Hepatocyte (in vitro differentiated cells): ENCODE results near the gene SATB2. TPM values are rescaled to one million over a fixed set of nuclear protein-coding genes. Genes with fewer than 3 reads are reported as not detected.

Experiments used
- DNase-seq: peaks from one replicate; pipeline ENCODE4 v3.0.0-alpha.2; 2016; ENCODE audit warnings: low spot score
- H2AFZ ChIP-seq: fragments of 200-600 bp; sonication (generic); 2 replicates; pipeline ENCODE4 v1.6.0; 2016; ENCODE audit warnings: antibody characterized with exemption, mild to moderate bottlenecking
- H3K27ac ChIP-seq: fragments of 200-600 bp; sonication (generic); 2 replicates; pipeline ENCODE4 v1.5.1; 2016; ENCODE audit warnings: mild to moderate bottlenecking
- H3K27me3 ChIP-seq: fragments of 200-600 bp; sonication (generic); 2 replicates; pipeline ENCODE4 v1.6.1; 2016
- H3K36me3 ChIP-seq: fragments of 200-600 bp; sonication (generic); replicated peaks from 2 replicates; pipeline ENCODE4 v1.5.1; 2016; ENCODE audit warnings: low read depth; ENCODE audit not compliant: insufficient read depth
- H3K4me1 ChIP-seq: fragments of 200-600 bp; sonication (generic); 2 replicates; pipeline ENCODE4 v1.5.1; 2016; ENCODE audit warnings: mild to moderate bottlenecking, moderate library complexity; ENCODE audit not compliant: insufficient read depth
- H3K4me2 ChIP-seq: fragments of 200-600 bp; sonication (generic); 2 replicates; pipeline ENCODE4 v1.6.0; 2016
- H3K4me3 ChIP-seq: fragments of 200-600 bp; sonication (generic); 2 replicates; pipeline ENCODE4 v1.5.1; 2016; ENCODE audit warnings: mild to moderate bottlenecking
- H3K79me2 ChIP-seq: fragments of 200-600 bp; sonication (generic); 2 replicates; pipeline ENCODE4 v1.6.0; 2017; ENCODE audit warnings: mild to moderate bottlenecking
- H3K9me2 ChIP-seq: fragments of 200-600 bp; sonication (generic); replicated peaks from 2 replicates; pipeline ENCODE4 v1.6.0; 2017; ENCODE audit warnings: mild to moderate bottlenecking; ENCODE audit not compliant: insufficient read depth
- H3K9me3 ChIP-seq: fragments of 200-600 bp; sonication (generic); 2 replicates; pipeline ENCODE4 v1.5.1; 2016; ENCODE audit warnings: low read depth, mild to moderate bottlenecking
- H4K20me1 ChIP-seq: fragments of 200-600 bp; sonication (generic); 2 replicates; pipeline ENCODE4 v1.6.0; 2016; ENCODE audit warnings: mild to moderate bottlenecking; ENCODE audit not compliant: insufficient read depth, poor library complexity, severe bottlenecking
- EZH2 ChIP-seq: fragments of 200-600 bp; sonication (generic); IDR thresholded peaks from 2 replicates; pipeline ENCODE4 v1.6.1; 2016; ENCODE audit warnings: antibody characterized with exemption, mild to moderate bottlenecking, borderline replicate concordance
- EZH2phosphoT487 ChIP-seq: fragments of 200-600 bp; sonication (generic); IDR thresholded peaks from one replicate; pipeline ENCODE4 v1.6.1; 2018; ENCODE audit warnings: antibody characterized with exemption, mild to moderate bottlenecking, low read depth, moderate library complexity; ENCODE audit not compliant: unreplicated experiment, severe bottlenecking
- WGBS: methylation state at CpG from one replicate; pipeline ENCODE4 v1.1.6; 2016; ENCODE audit warnings: low lambda C conversion rate; ENCODE audit errors: missing lambda C conversion rate; 5-methylcytosine and 5-hydroxymethylcytosine counted together
- polyA plus RNA-seq: library from polyadenylated mRNA; unstranded; fragments of >200 nt; fragmentation: Nextera tagmentation; extraction: Ambion mirVana; gene quantifications from 2 replicates; pipeline ENCODE4 v1.2.1, GENCODE V29; 2016
- total RNA-seq: library from RNA; depleted of rRNA; stranded (reverse); fragments of >200 nt; gene quantifications from 2 replicates; pipeline ENCODE4 v1.2.3, GENCODE V29; 2014
- TF ChIP-seq, protein P1 (sequence below): fragments of 200-600 bp; sonication (generic); IDR thresholded peaks from 2 replicates; pipeline ENCODE4 v1.5.1; 2016; ENCODE audit warnings: antibody characterized with exemption, mild to moderate bottlenecking; ENCODE audit not compliant: poor library complexity

SATB2 gene
- total and polyA plus RNA-seq, 2 experiments from 2014 or later = 1.9 to 8.7 TPM

DNA sequence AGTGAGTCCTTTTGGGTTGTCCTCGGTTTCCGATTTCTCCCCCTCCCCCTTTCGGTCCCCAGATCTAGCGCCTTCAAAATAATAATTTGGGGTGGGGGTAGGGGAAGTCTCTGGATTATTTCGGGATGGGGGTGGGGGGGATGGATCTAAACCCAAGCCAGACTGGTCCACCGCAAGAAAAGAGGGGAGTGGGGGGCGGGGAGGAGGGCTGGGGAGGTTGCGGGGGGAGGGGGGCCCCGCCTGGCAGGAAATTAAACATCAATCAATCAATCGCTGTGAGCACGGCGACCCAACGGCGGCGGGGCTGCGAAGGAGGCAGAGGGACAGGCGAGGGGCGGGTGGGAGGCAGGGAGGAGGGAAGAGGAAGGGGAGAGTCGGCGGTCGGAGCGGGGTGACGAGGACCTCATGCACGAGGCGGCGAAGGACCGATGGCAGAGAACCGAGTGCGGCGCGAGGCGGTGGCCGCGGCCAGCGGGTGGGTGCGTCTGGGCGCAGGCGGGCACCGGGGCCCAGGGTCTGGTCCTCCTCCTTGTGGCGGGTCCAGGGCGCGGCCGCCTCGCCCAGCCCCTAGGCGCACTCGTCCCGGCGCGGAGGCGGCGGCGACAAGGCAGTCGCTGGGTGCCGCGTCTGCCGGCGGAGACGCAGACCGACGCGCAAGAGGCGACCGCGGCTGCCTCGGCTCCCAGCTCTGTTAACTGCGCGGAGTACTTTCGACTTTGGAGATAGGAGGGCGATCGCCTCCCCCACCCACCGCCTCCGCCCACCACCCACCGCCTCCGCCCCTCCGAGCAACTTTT, 468 bp upstream of the SATB2 start:
- Histone ChIP-seq H3K4me2 (peak overlapping the region; percentile 92), H4K20me1 (no peaks in the 10 kb centered on the region), H3K4me1 (peaks cover 10% of the 10 kb centered on the region), H3K9me2 (no peaks in the 10 kb centered on the region), H3K27ac (peak overlapping the region; percentile 75), H3K27me3 (peaks cover 62% of the 10 kb centered on the region), H3K9me3 (no peaks in the 10 kb centered on the region), H3K36me3 (no peaks in the 10 kb centered on the region), H3K79me2 (peaks cover 4% of the 10 kb centered on the region), H3K4me3 (peak overlapping the region; percentile 58), H2AFZ (peak overlapping the region; percentile 89)
- DNase-seq = peak; percentile 69
- TF ChIP-seq, protein P1, sequence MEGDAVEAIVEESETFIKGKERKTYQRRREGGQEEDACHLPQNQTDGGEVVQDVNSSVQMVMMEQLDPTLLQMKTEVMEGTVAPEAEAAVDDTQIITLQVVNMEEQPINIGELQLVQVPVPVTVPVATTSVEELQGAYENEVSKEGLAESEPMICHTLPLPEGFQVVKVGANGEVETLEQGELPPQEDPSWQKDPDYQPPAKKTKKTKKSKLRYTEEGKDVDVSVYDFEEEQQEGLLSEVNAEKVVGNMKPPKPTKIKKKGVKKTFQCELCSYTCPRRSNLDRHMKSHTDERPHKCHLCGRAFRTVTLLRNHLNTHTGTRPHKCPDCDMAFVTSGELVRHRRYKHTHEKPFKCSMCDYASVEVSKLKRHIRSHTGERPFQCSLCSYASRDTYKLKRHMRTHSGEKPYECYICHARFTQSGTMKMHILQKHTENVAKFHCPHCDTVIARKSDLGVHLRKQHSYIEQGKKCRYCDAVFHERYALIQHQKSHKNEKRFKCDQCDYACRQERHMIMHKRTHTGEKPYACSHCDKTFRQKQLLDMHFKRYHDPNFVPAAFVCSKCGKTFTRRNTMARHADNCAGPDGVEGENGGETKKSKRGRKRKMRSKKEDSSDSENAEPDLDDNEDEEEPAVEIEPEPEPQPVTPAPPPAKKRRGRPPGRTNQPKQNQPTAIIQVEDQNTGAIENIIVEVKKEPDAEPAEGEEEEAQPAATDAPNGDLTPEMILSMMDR = no peak
- TF ChIP-seq EZH2phosphoT487 = no peak
- no peak for TF ChIP-seq EZH2
- WGBS = 0% methylated on average over 28 of the region's 75 CpGs

DNA sequence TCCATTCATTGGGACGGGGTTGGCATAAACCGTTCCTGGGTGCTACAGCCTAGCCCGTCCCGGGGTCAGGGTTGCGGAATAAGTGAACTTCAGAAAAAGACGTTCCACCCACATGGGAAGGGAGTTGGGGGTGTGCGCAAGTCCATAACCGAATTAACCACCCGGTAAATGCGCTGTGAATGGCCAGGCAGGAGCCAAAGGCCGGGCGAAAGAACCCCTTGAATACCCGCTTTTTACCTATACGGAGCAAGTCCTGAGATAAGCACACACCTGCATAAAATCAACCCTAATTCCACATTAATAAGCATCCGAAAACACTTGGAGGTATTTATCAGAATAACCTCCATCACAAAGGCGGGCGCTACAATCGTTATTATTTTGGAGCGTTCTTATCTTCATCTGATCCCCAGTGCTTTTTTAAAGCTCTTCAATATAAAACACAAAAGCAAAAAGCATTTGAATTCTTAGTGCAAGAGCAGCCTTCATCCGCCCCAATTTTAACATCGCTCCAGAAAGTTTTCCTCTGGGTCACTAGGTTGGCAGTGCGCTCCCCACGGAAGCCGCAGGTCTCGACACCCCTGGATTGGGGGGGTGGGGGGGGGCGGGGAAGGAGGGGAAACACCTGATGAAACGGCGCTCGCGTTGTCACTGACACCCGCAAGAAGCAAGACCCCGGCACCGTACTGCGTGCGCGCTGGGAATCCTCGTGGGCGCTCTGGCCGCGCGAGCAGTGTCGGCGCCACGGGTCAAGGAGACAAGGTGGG, 1.2 kb downstream of the SATB2 start:
- no peaks in the 10 kb centered on the region for H3K9me3 ChIP-seq
- peak overlapping the region; percentile 92 for H3K4me2 ChIP-seq
- H3K4me1 ChIP-seq = peaks cover 4% of the 10 kb centered on the region
- no peak overlapping the region for H2AFZ ChIP-seq
- DNase-seq = no peak
- peaks cover 45% of the 10 kb centered on the region for H3K27me3 ChIP-seq
- H3K27ac ChIP-seq = no peak overlapping the region
- peak; percentile 81 for TF ChIP-seq EZH2
- TF ChIP-seq, protein P1 = no peak
- peak; percentile 89 for TF ChIP-seq EZH2phosphoT487
- no peaks in the 10 kb centered on the region for H4K20me1 ChIP-seq
- WGBS = 2% methylated on average over 25 of the region's 44 CpGs
- H3K36me3 ChIP-seq = no peaks in the 10 kb centered on the region
- no peaks in the 10 kb centered on the region for H3K9me2 ChIP-seq
- H3K4me3 ChIP-seq = peak overlapping the region; percentile 52
- peaks cover 6% of the 10 kb centered on the region for H3K79me2 ChIP-seq

DNA sequence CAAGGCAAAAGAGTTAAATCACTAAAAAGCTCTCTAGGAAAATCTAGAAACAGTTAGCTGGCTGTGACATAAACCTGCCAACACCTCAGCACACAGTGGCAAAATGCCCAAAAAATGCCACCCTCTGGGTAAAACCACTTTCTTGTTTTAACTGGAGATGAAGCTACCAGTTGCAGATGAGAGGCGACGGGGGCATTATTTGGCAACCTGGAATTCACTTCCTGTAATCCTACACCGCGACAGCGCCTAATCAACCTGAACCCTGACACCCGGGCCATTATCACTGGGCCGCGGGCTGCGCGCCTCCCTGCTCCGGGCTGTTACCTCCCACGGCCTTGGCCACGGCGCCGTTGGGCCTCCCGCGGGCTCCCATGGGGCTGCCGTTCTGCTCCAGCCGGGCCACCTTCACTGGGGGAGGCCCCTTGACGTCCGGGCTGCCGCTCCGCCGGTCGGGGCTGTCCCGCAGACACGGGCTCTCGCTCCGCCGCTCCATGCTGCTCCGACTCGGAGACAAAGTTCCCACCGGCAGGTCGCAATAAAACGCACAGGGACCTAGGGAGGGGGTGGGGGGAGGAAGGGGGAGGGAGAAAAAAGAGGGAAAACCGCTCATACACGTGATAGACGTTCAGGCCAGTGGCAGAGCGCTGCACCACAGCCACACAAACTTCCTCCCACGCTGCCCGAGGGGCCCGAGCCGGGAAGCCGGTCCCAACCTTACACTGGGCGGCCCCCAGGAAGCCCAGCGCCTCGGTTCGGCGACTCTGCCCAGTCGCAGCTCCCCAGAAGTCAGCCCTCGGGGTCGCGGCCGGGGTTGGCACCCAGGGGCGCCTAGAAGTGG, 2.0 kb downstream of the SATB2 start:
- Histone ChIP-seq H3K27me3 (peaks cover 37% of the 10 kb centered on the region), H3K9me2 (no peaks in the 10 kb centered on the region), H3K4me2 (peak overlapping the region; percentile 92), H3K27ac (peak overlapping the region; percentile 0), H3K9me3 (no peaks in the 10 kb centered on the region), H3K4me3 (peak overlapping the region; percentile 52), H3K4me1 (peaks cover 4% of the 10 kb centered on the region), H3K79me2 (peaks cover 7% of the 10 kb centered on the region), H3K36me3 (no peaks in the 10 kb centered on the region), H4K20me1 (no peaks in the 10 kb centered on the region), H2AFZ (peak overlapping the region; percentile 13)
- peak; percentile 72 for DNase-seq
- WGBS = under 1% methylated on average over 45 of the region's 55 CpGs
- no peak for TF ChIP-seq EZH2phosphoT487
- TF ChIP-seq EZH2 = no peak
- TF ChIP-seq, protein P1 = no peak
